Fibroblast of lung (primary cell): ENCODE measurements around the gene ST6GALNAC3.

Experiments used
- EZH2 ChIP-seq: IDR thresholded peaks from 2 replicates; pipeline ENCODE4 v1.5.1; 2012; ENCODE audit warnings: low read length, control low read depth, mild to moderate bottlenecking; ENCODE audit errors: missing control alignments
- TF ChIP-seq, protein P1 (sequence below), 2 donors: IDR thresholded peaks in 1 of 2; conservative IDR thresholded peaks in 1 of 2; 1 replicate in 1 of 2; 2 replicates in 1 of 2; pipeline ENCODE4 v1.5.1; 2011 to 2012; ENCODE audit warnings: low read length in 2 of 2, control low read depth in 1 of 2, inconsistent platforms in 1 of 2, low read depth in 1 of 2, mild to moderate bottlenecking in 1 of 2

- TF ChIP-seq, protein P1, sequence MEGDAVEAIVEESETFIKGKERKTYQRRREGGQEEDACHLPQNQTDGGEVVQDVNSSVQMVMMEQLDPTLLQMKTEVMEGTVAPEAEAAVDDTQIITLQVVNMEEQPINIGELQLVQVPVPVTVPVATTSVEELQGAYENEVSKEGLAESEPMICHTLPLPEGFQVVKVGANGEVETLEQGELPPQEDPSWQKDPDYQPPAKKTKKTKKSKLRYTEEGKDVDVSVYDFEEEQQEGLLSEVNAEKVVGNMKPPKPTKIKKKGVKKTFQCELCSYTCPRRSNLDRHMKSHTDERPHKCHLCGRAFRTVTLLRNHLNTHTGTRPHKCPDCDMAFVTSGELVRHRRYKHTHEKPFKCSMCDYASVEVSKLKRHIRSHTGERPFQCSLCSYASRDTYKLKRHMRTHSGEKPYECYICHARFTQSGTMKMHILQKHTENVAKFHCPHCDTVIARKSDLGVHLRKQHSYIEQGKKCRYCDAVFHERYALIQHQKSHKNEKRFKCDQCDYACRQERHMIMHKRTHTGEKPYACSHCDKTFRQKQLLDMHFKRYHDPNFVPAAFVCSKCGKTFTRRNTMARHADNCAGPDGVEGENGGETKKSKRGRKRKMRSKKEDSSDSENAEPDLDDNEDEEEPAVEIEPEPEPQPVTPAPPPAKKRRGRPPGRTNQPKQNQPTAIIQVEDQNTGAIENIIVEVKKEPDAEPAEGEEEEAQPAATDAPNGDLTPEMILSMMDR (conservative IDR thresholded peaks at IDR 0.05 in 1 of 2, IDR thresholded peaks at IDR 0.05 in 1 of 2; ENCODE audit: low read depth in 1 of 2, low read length in 2 of 2), result no peak
- TF ChIP-seq EZH2, result no peak
Measured at GRCh38 chr1:76095802-76096201, 21.3 kb downstream of the ST6GALNAC3 start.
